ENCODE results near the gene ACIN1. TPM values are rescaled to one million over a fixed set of nuclear protein-coding genes. Genes with fewer than 3 reads are reported as not detected.

Gene ACIN1
- total RNA-seq, 2 donors from 2014 or later = 314 to 367 TPM

- Mint-ChIP-seq H3K36me3 (ENCODE audit: low read depth) (peaks cover 5% of the 10 kb centered on the region), H3K27ac (no peak overlapping the region), H3K9me3 (peaks cover 2% of the 10 kb centered on the region), H3K4me1 (peaks cover 31% of the 10 kb centered on the region), H3K4me3 (no peak overlapping the region), H3K27me3 (ENCODE audit: insufficient read depth) (no peaks in the 10 kb centered on the region)
- Histone ChIP-seq H3K27ac (ENCODE audit: low read depth, low read length) (no peak overlapping the region), H3K9ac (ENCODE audit: extremely low read depth, low read length, poor library complexity, severe bottlenecking) (no peak overlapping the region), H3K4me1 (ENCODE audit: control insufficient read depth, insufficient read depth, low read length) (peaks cover 19% of the 10 kb centered on the region), H3K4me3 (ENCODE audit: low read length) (no peak overlapping the region), H3K9me3 (ENCODE audit: control insufficient read depth, low read length) (no peaks in the 10 kb centered on the region), H3K27me3 (ENCODE audit: control insufficient read depth, insufficient read depth, low read length, poor library complexity, severe bottlenecking) (no peaks in the 10 kb centered on the region), H3K36me3 (ENCODE audit: control insufficient read depth, insufficient read depth, low read length) (no peaks in the 10 kb centered on the region)
- no peak for DNase-seq
- no peak for TF ChIP-seq CTCF (conservative IDR thresholded peaks at IDR 0.05)
- WGBS, 2 experiments (ENCODE audit: insufficient coverage in 1 of 2, insufficient read length in 1 of 2) = 90 to 95% methylated on average over 5 to 6 of the region's 6 CpGs
Observed at GRCh38 chr14:23043145-23043544, 51.8 kb downstream of the ACIN1 start.

- no peak within 1 kb of the TSS for H3K27ac ChIP-seq (ENCODE audit: low read depth, low read length)
- H3K4me3 ChIP-seq (ENCODE audit: low read length) = no peak within 1 kb of the TSS
- 94 to 95% methylated on average over 32 to 36 of the region's 36 CpGs for WGBS, 2 experiments (ENCODE audit: insufficient coverage in 1 of 2, insufficient read length in 1 of 2)
- no peak within 1 kb of the TSS for H3K9ac ChIP-seq (ENCODE audit: extremely low read depth, low read length, poor library complexity, severe bottlenecking)
- Mint-ChIP-seq H3K4me3 (no peak within 1 kb of the TSS), H3K27me3 (ENCODE audit: insufficient read depth) (no peaks in the 10 kb centered on the region), H3K36me3 (ENCODE audit: low read depth) (peaks cover 2% of the 10 kb centered on the region), H3K9me3 (no peaks in the 10 kb centered on the region), H3K27ac (no peak within 1 kb of the TSS), H3K4me1 (peaks cover 31% of the 10 kb centered on the region)
- no peaks in the 10 kb centered on the region for H3K36me3 ChIP-seq (ENCODE audit: control insufficient read depth, insufficient read depth, low read length)
- no peaks in the 10 kb centered on the region for H3K27me3 ChIP-seq (ENCODE audit: control insufficient read depth, insufficient read depth, low read length, poor library complexity, severe bottlenecking)
- TF ChIP-seq CTCF (conservative IDR thresholded peaks at IDR 0.05) = peak; percentile 43
- H3K9me3 ChIP-seq (ENCODE audit: control insufficient read depth, low read length) = no peaks in the 10 kb centered on the region
- no peak for DNase-seq
- peaks cover 19% of the 10 kb centered on the region for H3K4me1 ChIP-seq (ENCODE audit: control insufficient read depth, insufficient read depth, low read length)
Observed at GRCh38 chr14:23042162-23042965, 52.6 kb downstream of the ACIN1 start, which contains the start of gene PSMB11. Gene PSMB11, plus strand, starts transcription at chr14:23042212. Its CDS starts 14 bp downstream, at chr14:23042226.

- Mint-ChIP-seq H3K36me3 (ENCODE audit: low read depth) (no peaks in the 10 kb centered on the region), H3K27ac (no peak overlapping the region), H3K4me3 (no peak overlapping the region), H3K27me3 (ENCODE audit: insufficient read depth) (no peaks in the 10 kb centered on the region), H3K4me1 (peaks cover 31% of the 10 kb centered on the region), H3K9me3 (no peaks in the 10 kb centered on the region)
- Histone ChIP-seq H3K9ac (ENCODE audit: extremely low read depth, low read length, poor library complexity, severe bottlenecking) (no peak overlapping the region), H3K9me3 (ENCODE audit: control insufficient read depth, low read length) (no peaks in the 10 kb centered on the region), H3K36me3 (ENCODE audit: control insufficient read depth, insufficient read depth, low read length) (no peaks in the 10 kb centered on the region), H3K27ac (ENCODE audit: low read depth, low read length) (no peak overlapping the region), H3K4me3 (ENCODE audit: low read length) (no peak overlapping the region), H3K4me1 (ENCODE audit: control insufficient read depth, insufficient read depth, low read length) (peaks cover 19% of the 10 kb centered on the region), H3K27me3 (ENCODE audit: control insufficient read depth, insufficient read depth, low read length, poor library complexity, severe bottlenecking) (no peaks in the 10 kb centered on the region)
- 92 to 96% methylated on average over 4 to 8 of the region's 8 CpGs for WGBS, 2 experiments (ENCODE audit: insufficient coverage in 1 of 2, insufficient read length in 1 of 2)
- no peak for DNase-seq
- TF ChIP-seq CTCF (conservative IDR thresholded peaks at IDR 0.05) = no peak
Observed at GRCh38 chr14:23041729-23042128, 53.2 kb downstream of the ACIN1 start.

Measured in endodermal cell (in vitro differentiated cells).